Measurements from ENCODE around the gene RNPEP. TPM values are rescaled to one million over a fixed set of nuclear protein-coding genes. Genes with fewer than 3 reads are reported as not detected.
A peak's percentile ranks its signal among the peaks of the same experiment; 100 is the strongest.

Gene RNPEP
- total RNA-seq, 1 experiment from 2014 or later, result 99.8 TPM

DNA sequence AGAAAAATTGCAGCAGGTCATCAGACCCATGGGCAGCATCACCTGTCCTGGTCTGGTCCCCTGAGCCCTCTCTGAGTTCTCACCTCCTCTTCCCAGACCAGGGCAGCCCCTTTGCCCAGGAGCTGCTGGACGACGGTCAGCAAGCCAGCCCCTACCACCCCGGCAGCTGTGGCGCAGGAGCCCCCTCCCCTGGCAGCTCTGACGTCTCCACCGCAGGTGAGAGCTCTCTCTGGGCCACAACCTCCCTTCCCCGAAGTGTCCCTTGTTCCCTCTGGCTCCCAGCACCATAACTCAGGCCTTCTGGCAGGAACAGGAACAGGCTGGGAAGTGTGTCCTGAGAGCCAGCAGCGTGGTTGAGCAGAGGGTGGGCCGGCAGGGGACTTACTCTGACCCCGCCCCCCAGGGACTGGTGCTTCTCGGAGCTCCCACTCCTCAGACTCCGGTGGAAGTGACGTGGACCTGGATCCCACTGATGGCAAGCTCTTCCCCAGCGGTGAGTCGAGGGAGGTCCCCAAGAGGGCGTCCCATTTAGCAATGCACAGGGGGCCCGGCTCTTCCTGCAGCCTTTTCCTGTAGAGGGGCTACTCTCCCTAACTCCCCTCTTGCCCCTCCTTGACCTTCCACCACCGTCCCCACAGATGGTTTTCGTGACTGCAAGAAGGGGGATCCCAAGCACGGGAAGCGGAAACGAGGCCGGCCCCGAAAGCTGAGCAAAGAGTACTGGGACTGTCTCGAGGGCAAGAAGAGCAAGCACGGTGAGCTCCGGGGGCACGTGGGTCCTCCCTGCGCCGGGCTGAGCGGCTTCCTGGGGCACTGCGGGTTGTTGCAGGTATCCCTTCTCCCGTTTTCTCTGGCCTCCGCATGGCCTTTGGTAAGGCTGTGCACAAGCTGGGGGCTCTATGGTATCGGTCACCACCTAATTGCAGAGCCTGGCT is 30.4 kb downstream of the RNPEP start:
- intact Hi-C loops (cut with micrococcal nuclease; ENCODE audit: unreplicated experiment), result no loop called here
- BruUV-seq (replicated peaks), result no TSS peak
- ATAC-seq (no peak), DNase-seq (ENCODE audit: low read depth, low spot score) (no peak)
- Histone ChIP-seq H3K36me3 (ENCODE audit: control insufficient read depth, insufficient read depth, low read length) (peaks cover 7% of the 10 kb centered on the region; the same call in 1 of the 2 replicates), H3K27ac (ENCODE audit: low read length) (peak overlapping the region; percentile 68), H3K4me3 (ENCODE audit: low read depth in 2 of 2, low read length in 2 of 2) (peak overlapping the region; percentile 41 to 72), H3K9me3 (ENCODE audit: control insufficient read depth, insufficient read depth, low read depth, low read length) (no peaks in the 10 kb centered on the region), H3K4me1 (ENCODE audit: control insufficient read depth, insufficient read depth, low read length) (peaks cover 60% of the 10 kb centered on the region), H3K27me3 (ENCODE audit: control insufficient read depth, insufficient read depth, low read length) (no peaks in the 10 kb centered on the region)
- ChIA-PET CTCF (interaction anchor here (0.5 kb wide), 1 partner anchor 110 kb away, joined by 8 read pairs; no protein-coding TSS in a partner anchor), POLR2A (interaction anchor here (0.5 kb wide), 1 partner anchor 101 kb away, joined by 5 read pairs; no protein-coding TSS in a partner anchor)
- TF ChIP-seq, protein P1, sequence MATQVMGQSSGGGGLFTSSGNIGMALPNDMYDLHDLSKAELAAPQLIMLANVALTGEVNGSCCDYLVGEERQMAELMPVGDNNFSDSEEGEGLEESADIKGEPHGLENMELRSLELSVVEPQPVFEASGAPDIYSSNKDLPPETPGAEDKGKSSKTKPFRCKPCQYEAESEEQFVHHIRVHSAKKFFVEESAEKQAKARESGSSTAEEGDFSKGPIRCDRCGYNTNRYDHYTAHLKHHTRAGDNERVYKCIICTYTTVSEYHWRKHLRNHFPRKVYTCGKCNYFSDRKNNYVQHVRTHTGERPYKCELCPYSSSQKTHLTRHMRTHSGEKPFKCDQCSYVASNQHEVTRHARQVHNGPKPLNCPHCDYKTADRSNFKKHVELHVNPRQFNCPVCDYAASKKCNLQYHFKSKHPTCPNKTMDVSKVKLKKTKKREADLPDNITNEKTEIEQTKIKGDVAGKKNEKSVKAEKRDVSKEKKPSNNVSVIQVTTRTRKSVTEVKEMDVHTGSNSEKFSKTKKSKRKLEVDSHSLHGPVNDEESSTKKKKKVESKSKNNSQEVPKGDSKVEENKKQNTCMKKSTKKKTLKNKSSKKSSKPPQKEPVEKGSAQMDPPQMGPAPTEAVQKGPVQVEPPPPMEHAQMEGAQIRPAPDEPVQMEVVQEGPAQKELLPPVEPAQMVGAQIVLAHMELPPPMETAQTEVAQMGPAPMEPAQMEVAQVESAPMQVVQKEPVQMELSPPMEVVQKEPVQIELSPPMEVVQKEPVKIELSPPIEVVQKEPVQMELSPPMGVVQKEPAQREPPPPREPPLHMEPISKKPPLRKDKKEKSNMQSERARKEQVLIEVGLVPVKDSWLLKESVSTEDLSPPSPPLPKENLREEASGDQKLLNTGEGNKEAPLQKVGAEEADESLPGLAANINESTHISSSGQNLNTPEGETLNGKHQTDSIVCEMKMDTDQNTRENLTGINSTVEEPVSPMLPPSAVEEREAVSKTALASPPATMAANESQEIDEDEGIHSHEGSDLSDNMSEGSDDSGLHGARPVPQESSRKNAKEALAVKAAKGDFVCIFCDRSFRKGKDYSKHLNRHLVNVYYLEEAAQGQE (IDR thresholded peaks at IDR 0.05; ENCODE audit: insufficient read depth in 1 of 2, low read depth in 2 of 2, low read length in 1 of 2), result no peak
- no peak for TF ChIP-seq POLR2AphosphoS5 (IDR thresholded peaks at IDR 0.05; ENCODE audit: low read depth, low read length)
- TF ChIP-seq CTCF (IDR thresholded peaks at IDR 0.05), result no peak
- no peak for TF ChIP-seq TCF7L2 (IDR thresholded peaks at IDR 0.05; ENCODE audit: low read depth, low read length)
- no peak for TF ChIP-seq SIN3A (IDR thresholded peaks at IDR 0.05; ENCODE audit: borderline replicate concordance, insufficient read depth, low read depth, low read length)
- in situ Hi-C loops (cut with HindIII; ENCODE audit: low pct_unique_long_range_greater_than_20kb, low sequenced_read_pairs), result no loop called here

GRCh38 chr1:202013603-202014002 is 31.2 kb downstream of the RNPEP start:
- intact Hi-C loops (cut with micrococcal nuclease; ENCODE audit: unreplicated experiment), result no loop called here
- ChIA-PET CTCF (interaction anchor here (0.6 kb wide), 1 partner anchor 98 kb away, joined by 3 read pairs; no protein-coding TSS in a partner anchor), POLR2A (interaction anchor here (0.5 kb wide), 1 partner anchor 100 kb away, joined by 5 read pairs; no protein-coding TSS in a partner anchor)
- no peaks in the 10 kb centered on the region for H3K27me3 ChIP-seq (ENCODE audit: control insufficient read depth, insufficient read depth, low read length)
- in situ Hi-C loops (cut with HindIII; ENCODE audit: low pct_unique_long_range_greater_than_20kb, low sequenced_read_pairs), result no loop called here
- ATAC-seq (no peak), DNase-seq (ENCODE audit: low read depth, low spot score) (no peak)
- H3K36me3 ChIP-seq (ENCODE audit: control insufficient read depth, insufficient read depth, low read length), result peaks cover 7% of the 10 kb centered on the region; the same call in 1 of the 2 replicates
- H3K9me3 ChIP-seq (ENCODE audit: control insufficient read depth, insufficient read depth, low read depth, low read length), result no peaks in the 10 kb centered on the region
- BruUV-seq (replicated peaks), result no TSS peak
- peaks cover 61% of the 10 kb centered on the region for H3K4me1 ChIP-seq (ENCODE audit: control insufficient read depth, insufficient read depth, low read length)
- peak overlapping the region; percentile 41 to 72 for H3K4me3 ChIP-seq (ENCODE audit: low read depth in 2 of 2, low read length in 2 of 2)
- TF ChIP-seq, protein P1 (IDR thresholded peaks at IDR 0.05; ENCODE audit: insufficient read depth in 1 of 2, low read depth in 2 of 2, low read length in 1 of 2), result no peak
- TF ChIP-seq CTCF (IDR thresholded peaks at IDR 0.05) (no peak), TCF7L2 (IDR thresholded peaks at IDR 0.05; ENCODE audit: low read depth, low read length) (no peak), POLR2AphosphoS5 (IDR thresholded peaks at IDR 0.05; ENCODE audit: low read depth, low read length) (no peak), SIN3A (IDR thresholded peaks at IDR 0.05; ENCODE audit: borderline replicate concordance, insufficient read depth, low read depth, low read length) (no peak)
- peak overlapping the region; percentile 84 for H3K27ac ChIP-seq (ENCODE audit: low read length)

Measured in Panc1 (cell line).